H1 (cell line): ENCODE results near the gene CCDC80. TPM values are rescaled to one million over a fixed set of nuclear protein-coding genes. Genes with fewer than 3 reads are reported as not detected.

Source experiments
- CTCF ChIA-PET: fragments of 300-600 bp; sonication (Branson Sonifier 250); formaldehyde crosslinking; loops from one replicate; lab custom pipeline; 2021; ENCODE audit not compliant: partially characterized antibody; lab: Charles Lee
- POLR2A ChIA-PET: fragments of 300-600 bp; sonication (Branson Sonifier 250); formaldehyde crosslinking; loops from one replicate; lab custom pipeline; 2021; ENCODE audit warnings: inconsistent platforms; ENCODE audit not compliant: partially characterized antibody; lab: Charles Lee
- DNase-seq, 2 experiments: peaks; one replicate each; pipeline versions ENCODE4 v3.0.0 to v3.0.0-alpha.2; 2010 to 2022; ENCODE audit warnings: low spot score in 2 of 2, low read depth in 1 of 2, mixed read lengths in 1 of 2
- FAIRE-seq: peaks from 2 replicates; lab custom pipeline; 2011; peaks lifted over from hg19 to GRCh38; lab: Jason Lieb, UNC
- H2AFZ ChIP-seq: 2 replicates; pipeline ENCODE4 v1.8.1; 2012; ENCODE audit warnings: low read length, inconsistent platforms
- H2AK5ac ChIP-seq: 2 replicates; pipeline ENCODE4 v1.6.1; 2013; ENCODE audit warnings: low read depth, low read length
- H2BK120ac ChIP-seq: replicated peaks from 2 replicates; pipeline ENCODE3; 2013; ENCODE audit warnings: low read depth, low read length, inconsistent platforms
- H2BK12ac ChIP-seq: 2 replicates; pipeline ENCODE4 v1.6.1; 2013; ENCODE audit warnings: low read depth, low read length
- H2BK15ac ChIP-seq: 2 replicates; pipeline ENCODE4 v1.6.1; 2013; ENCODE audit warnings: low read length
- H2BK20ac ChIP-seq: 2 replicates; pipeline ENCODE4 v1.6.1; 2013; ENCODE audit warnings: low read length
- H2BK5ac ChIP-seq: 2 replicates; pipeline ENCODE4 v1.6.1; 2013; ENCODE audit warnings: low read depth, low read length
- H3K14ac ChIP-seq: 2 replicates; pipeline ENCODE4 v1.6.1; 2013; ENCODE audit warnings: inconsistent platforms; ENCODE audit not compliant: insufficient read length
- H3K18ac ChIP-seq: 2 replicates; pipeline ENCODE4 v1.6.1; 2013; ENCODE audit warnings: low read length; ENCODE audit errors: extremely low read depth
- H3K23ac ChIP-seq: 2 replicates; pipeline ENCODE4 v1.6.1; 2013; ENCODE audit warnings: inconsistent platforms; ENCODE audit not compliant: insufficient read length
- H3K23me2 ChIP-seq: 2 replicates; pipeline ENCODE4 v1.6.1; 2013; ENCODE audit warnings: low read depth, low read length
- H3K27ac ChIP-seq: 2 replicates; pipeline ENCODE4 v1.6.1; 2011; ENCODE audit warnings: low read depth, low read length, inconsistent platforms
- H3K27me3 ChIP-seq, 4 experiments: replicated peaks in 1 of 4; 1 replicate in 1 of 4; 2 replicates in 3 of 4; pipeline versions ENCODE4 v1.6.1 to v1.8.1; 2011 to 2013; ENCODE audit warnings: low read length in 3 of 4, mild to moderate bottlenecking in 3 of 4, inconsistent platforms in 2 of 4, mixed read lengths in 2 of 4, moderate library complexity in 1 of 4; ENCODE audit not compliant: control insufficient read depth in 3 of 4, insufficient read depth in 3 of 4; ENCODE audit errors: extremely low read depth in 1 of 4
- H3K36me3 ChIP-seq, 4 experiments: 2 replicates each; pipeline versions ENCODE4 v1.6.1 to v1.8.1; 2011 to 2013; ENCODE audit warnings: mild to moderate bottlenecking in 4 of 4, low read length in 3 of 4, moderate library complexity in 2 of 4, control low read depth in 1 of 4, inconsistent platforms in 1 of 4; ENCODE audit not compliant: insufficient read depth in 4 of 4, control insufficient read depth in 2 of 4
- H3K4ac ChIP-seq: replicated peaks from 2 replicates; pipeline ENCODE3; 2013; ENCODE audit warnings: low read length, low read depth, mixed read lengths, inconsistent platforms; ENCODE audit not compliant: insufficient read length
- H3K4me1 ChIP-seq, 4 experiments: replicated peaks in 1 of 4; 1 replicate in 1 of 4; 2 replicates in 3 of 4; pipeline versions ENCODE4 v1.6.1 to v1.8.1; 2011 to 2013; ENCODE audit warnings: low read length in 3 of 4, inconsistent platforms in 2 of 4, mixed read lengths in 1 of 4; ENCODE audit not compliant: insufficient read depth in 4 of 4, control insufficient read depth in 3 of 4
- H3K4me2 ChIP-seq, 2 experiments: 2 replicates each; pipeline versions ENCODE4 v1.6.1 to v1.8.1; 2011 to 2013; ENCODE audit warnings: low read depth in 2 of 2, low read length in 2 of 2, control low read depth in 1 of 2, inconsistent platforms in 1 of 2, mild to moderate bottlenecking in 1 of 2; ENCODE audit not compliant: insufficient read depth in 1 of 2
- H3K4me3 ChIP-seq, 4 experiments: fragments of 200-600, 300-600 bp in 1 of 4; sonication (generic), shearing (Covaris generic), sonication (Bioruptor Twin) in 1 of 4; 2 replicates each; pipeline versions ENCODE4 v1.5.1 to v1.8.1; 2011 to 2016; ENCODE audit warnings: low read length in 4 of 4, low read depth in 3 of 4, control low read depth in 2 of 4, inconsistent platforms in 2 of 4, mild to moderate bottlenecking in 2 of 4, mixed read lengths in 1 of 4, moderate library complexity in 1 of 4; ENCODE audit not compliant: insufficient read depth in 2 of 4; ENCODE audit errors: extremely low read depth in 1 of 4
- H3K56ac ChIP-seq: replicated peaks from 2 replicates; pipeline ENCODE3; 2013; ENCODE audit warnings: low read depth, mild to moderate bottlenecking, mixed read lengths, low read length, inconsistent platforms; ENCODE audit not compliant: insufficient read length
- H3K79me1 ChIP-seq: 2 replicates; pipeline ENCODE4 v1.6.1; 2013; ENCODE audit warnings: low read depth, low read length, control low read depth
- H3K79me2 ChIP-seq, 2 experiments: 2 replicates each; pipeline versions ENCODE4 v1.6.1 to v1.8.1; 2012 to 2013; ENCODE audit warnings: low read length in 2 of 2, mild to moderate bottlenecking in 2 of 2, inconsistent platforms in 1 of 2; ENCODE audit not compliant: insufficient read depth in 2 of 2, control insufficient read depth in 1 of 2
- H3K9ac ChIP-seq, 4 experiments: replicated peaks in 1 of 4; 1 replicate in 1 of 4; 2 replicates in 3 of 4; pipeline versions ENCODE4 v1.6.1 to v1.8.1; 2011 to 2013; ENCODE audit warnings: low read depth in 3 of 4, low read length in 3 of 4, control low read depth in 2 of 4, mild to moderate bottlenecking in 2 of 4, moderate library complexity in 2 of 4, inconsistent platforms in 1 of 4; ENCODE audit errors: extremely low read depth in 1 of 4
- H3K9me3 ChIP-seq, 2 experiments: 2 replicates each; pipeline versions ENCODE4 v1.6.1 to v1.8.1; 2012 to 2013; ENCODE audit warnings: mild to moderate bottlenecking in 2 of 2, moderate library complexity in 2 of 2, control low read depth in 1 of 2, inconsistent platforms in 1 of 2, low read depth in 1 of 2, low read length in 1 of 2, mixed read lengths in 1 of 2; ENCODE audit not compliant: insufficient read depth in 2 of 2
- H4K20me1 ChIP-seq, 2 experiments: replicated peaks in 1 of 2; 2 replicates each; pipeline versions ENCODE3 to v1.8.1; 2011 to 2013; ENCODE audit warnings: inconsistent platforms in 2 of 2, low read length in 2 of 2, mild to moderate bottlenecking in 1 of 2; ENCODE audit not compliant: insufficient read depth in 2 of 2, control insufficient read depth in 1 of 2
- H4K5ac ChIP-seq: 2 replicates; pipeline ENCODE4 v1.6.1; 2013; ENCODE audit warnings: low read length, low read depth, mixed read lengths, inconsistent platforms; ENCODE audit not compliant: insufficient read length
- H4K8ac ChIP-seq: 2 replicates; pipeline ENCODE4 v1.8.0; 2013; ENCODE audit warnings: mild to moderate bottlenecking, moderate library complexity, low read length, inconsistent platforms; ENCODE audit not compliant: insufficient read depth; ENCODE audit errors: extremely low read depth
- H4K91ac ChIP-seq: replicated peaks from 2 replicates; pipeline ENCODE3; 2013; ENCODE audit warnings: low read length, mixed read lengths, inconsistent platforms; ENCODE audit not compliant: insufficient read length
- BRCA1 ChIP-seq: IDR thresholded peaks from 2 replicates; pipeline ENCODE4 v1.6.1; 2012; ENCODE audit warnings: low read depth, low read length, improper control_type of control experiment
- CBX8 ChIP-seq: fragments of 300-800, 300-1000 bp; sonication (generic); IDR thresholded peaks from 2 replicates; pipeline ENCODE4 v1.7.1; 2016; ENCODE audit warnings: low read depth, low read length, borderline replicate concordance
- CTBP2 ChIP-seq: IDR thresholded peaks from 2 replicates; pipeline ENCODE4 v1.7.0; 2011; ENCODE audit warnings: borderline replicate concordance, mild to moderate bottlenecking, moderate library complexity, mixed read lengths, low read length; ENCODE audit not compliant: insufficient read depth, insufficient read length
- EP300 ChIP-seq, 2 experiments: IDR thresholded peaks; 1 replicate in 1 of 2; 2 replicates in 1 of 2; pipeline ENCODE4 v1.6.1; 2011 to 2012; ENCODE audit warnings: low read depth in 2 of 2, low read length in 2 of 2, mild to moderate bottlenecking in 2 of 2, borderline replicate concordance in 1 of 2, inconsistent platforms in 1 of 2, moderate library complexity in 1 of 2
- MAFK ChIP-seq: IDR thresholded peaks from 2 replicates; pipeline ENCODE4 v1.6.1; 2012; ENCODE audit warnings: low read depth, mild to moderate bottlenecking, improper control_type of control experiment, low read length
- NANOG ChIP-seq: IDR thresholded peaks from 2 replicates; pipeline ENCODE4 v1.6.1; 2011; ENCODE audit warnings: low read length, low read depth, mild to moderate bottlenecking, inconsistent platforms; ENCODE audit not compliant: insufficient read depth, poor library complexity, severe bottlenecking
- PHF8 ChIP-seq: fragments of 200-600 bp; sonication (generic); conservative IDR thresholded peaks from 2 replicates; pipeline ENCODE4 v1.7.1; 2012; ENCODE audit warnings: low read depth, mild to moderate bottlenecking, inconsistent platforms, low read length, moderate library complexity
- POLR2A ChIP-seq, 2 experiments: IDR thresholded peaks; 1 replicate in 1 of 2; 2 replicates in 1 of 2; pipeline ENCODE4 v1.6.1; 2011; ENCODE audit warnings: low read depth in 2 of 2, low read length in 2 of 2, mild to moderate bottlenecking in 2 of 2; ENCODE audit errors: control extremely low read depth in 1 of 2
- POU5F1 ChIP-seq: IDR thresholded peaks from 2 replicates; pipeline ENCODE4 v1.6.1; 2011; ENCODE audit warnings: low read depth, mild to moderate bottlenecking, low read length, moderate library complexity
- SP4 ChIP-seq: IDR thresholded peaks from 2 replicates; pipeline ENCODE4 v1.6.1; 2012; ENCODE audit warnings: low read length, inconsistent platforms
- SRF ChIP-seq: IDR thresholded peaks from 2 replicates; pipeline ENCODE4 v1.6.1; 2011; ENCODE audit warnings: mild to moderate bottlenecking, low read depth, low read length, moderate library complexity
- WGBS, 2 experiments: shearing (Covaris generic) in 1 of 2; methylation state at CpG; one replicate each; pipeline versions ENCODE4 v1.1.6 to v1.1.7; 2013 to 2015; ENCODE audit warnings: low lambda C conversion rate in 2 of 2, mixed read lengths in 2 of 2, inconsistent platforms in 1 of 2, low coverage in 1 of 2, missing lambda C conversion rate in 1 of 2; ENCODE audit not compliant: insufficient replicate concordance in 2 of 2, insufficient coverage in 1 of 2, insufficient read length in 1 of 2; ENCODE audit errors: extremely low coverage in 1 of 2, missing lambda C conversion rate in 1 of 2; 5-methylcytosine and 5-hydroxymethylcytosine counted together
- polyA plus RNA-seq, 7 experiments: library from polyadenylated mRNA; depleted of rRNA in 3 of 7; stranded (reverse) in 5 of 7; unstranded in 2 of 7; fragments of >200 nt in 5 of 7; fragments of 200-250 nt in 2 of 7; gene quantifications; 1 replicate in 5 of 7; 2 replicates in 1 of 7; 4 replicates in 1 of 7; pipeline versions ENCODE4 v1.2.1 to v1.2.3, GENCODE V29; 2011 to 2013; ENCODE audit warnings: missing spikeins in 2 of 7, mixed read lengths in 2 of 7
- total RNA-seq: library from RNA; stranded (reverse); fragmentation: NEBNext Ultra II Directional; extraction: Animal tissue kit (Norgen Biotek cat#: 25700); gene quantifications from 2 replicates; pipeline ENCODE4 v1.2.1, GENCODE V29; 2021
- TF ChIP-seq, protein P1 (sequence below): IDR thresholded peaks from 2 replicates; pipeline ENCODE4 v1.6.1; 2012; ENCODE audit warnings: low read length, inconsistent platforms
- TF ChIP-seq, protein P2 (sequence below): IDR thresholded peaks from 2 replicates; pipeline ENCODE4 v1.6.1; 2012; ENCODE audit warnings: inconsistent platforms

CCDC80 gene
- total and polyA plus RNA-seq, 2 of the 8 experiments (the other 6 are each of a cell fraction or from before 2014, with no cell fraction given): 1.1 to 12.9 TPM

GRCh38 chr3:112675349-112675748 is 34.4 kb upstream of the CCDC80 start:
- Histone ChIP-seq H3K79me2 (no peaks in the 10 kb centered on the region), H3K36me3 (no peaks in the 10 kb centered on the region), H2BK120ac (no peak overlapping the region), H2AK5ac (no peak overlapping the region), H2BK15ac (no peak overlapping the region), H3K4me2 (no peak overlapping the region), H3K56ac (no peak overlapping the region), H4K5ac (no peak overlapping the region), H3K23ac (no peak overlapping the region), H2BK5ac (no peak overlapping the region), H3K23me2 (no peaks in the 10 kb centered on the region), H2BK12ac (no peak overlapping the region), H4K8ac (no peak overlapping the region), H4K91ac (no peak overlapping the region), H3K27ac (no peak overlapping the region), H3K14ac (no peak overlapping the region), H3K9me3 (no peaks in the 10 kb centered on the region), H2BK20ac (no peak overlapping the region), H3K9ac (no peak overlapping the region), H4K20me1 (no peaks in the 10 kb centered on the region), H3K79me1 (no peaks in the 10 kb centered on the region), H2AFZ (peak overlapping the region; percentile 30; the same call in 1 of the 2 replicates), H3K27me3 (no peaks in the 10 kb centered on the region), H3K4me1 (peaks cover 0 to 9% (median 2%) of the 10 kb centered on the region in 4 experiments; a peak in 4 of 7 replicates), H3K4ac (no peak overlapping the region), H3K4me3 (no peak overlapping the region), H3K18ac (no peak overlapping the region)
- CTCF ChIA-PET: no interaction called here
- FAIRE-seq (no peak), DNase-seq (no peak)
- 75% methylated on average over 6 of the region's 6 CpGs; no CpG with 5 or more reads in 1 of the 2 experiments for WGBS, 2 experiments
- POLR2A ChIA-PET: no interaction called here
- TF ChIP-seq POLR2A (IDR thresholded peaks at IDR 0.05; ENCODE audit: control extremely low read depth in 1 of 2, low read depth in 2 of 2, low read length in 2 of 2) (no peak), CTBP2 (no peak), MAFK (no peak), SRF (no peak), SP4 (no peak), PHF8 (no peak), NANOG (no peak), EP300 (IDR thresholded peaks at IDR 0.05; ENCODE audit: borderline replicate concordance in 1 of 2, low read depth in 2 of 2, low read length in 2 of 2) (no peak), CBX8 (no peak), POU5F1 (no peak), BRCA1 (no peak)
- TF ChIP-seq, protein P1, sequence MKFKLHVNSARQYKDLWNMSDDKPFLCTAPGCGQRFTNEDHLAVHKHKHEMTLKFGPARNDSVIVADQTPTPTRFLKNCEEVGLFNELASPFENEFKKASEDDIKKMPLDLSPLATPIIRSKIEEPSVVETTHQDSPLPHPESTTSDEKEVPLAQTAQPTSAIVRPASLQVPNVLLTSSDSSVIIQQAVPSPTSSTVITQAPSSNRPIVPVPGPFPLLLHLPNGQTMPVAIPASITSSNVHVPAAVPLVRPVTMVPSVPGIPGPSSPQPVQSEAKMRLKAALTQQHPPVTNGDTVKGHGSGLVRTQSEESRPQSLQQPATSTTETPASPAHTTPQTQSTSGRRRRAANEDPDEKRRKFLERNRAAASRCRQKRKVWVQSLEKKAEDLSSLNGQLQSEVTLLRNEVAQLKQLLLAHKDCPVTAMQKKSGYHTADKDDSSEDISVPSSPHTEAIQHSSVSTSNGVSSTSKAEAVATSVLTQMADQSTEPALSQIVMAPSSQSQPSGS: no peak
- TF ChIP-seq, protein P2, sequence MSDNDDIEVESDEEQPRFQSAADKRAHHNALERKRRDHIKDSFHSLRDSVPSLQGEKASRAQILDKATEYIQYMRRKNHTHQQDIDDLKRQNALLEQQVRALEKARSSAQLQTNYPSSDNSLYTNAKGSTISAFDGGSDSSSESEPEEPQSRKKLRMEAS: no peak
